HEK293T (cell line): ENCODE measurements around the gene MINDY4.

Experiments used
- BHLHE40 ChIP-seq: fragments of 450-650 bp; IDR thresholded peaks from 2 replicates; pipeline ENCODE4 v1.6.1; 2016; ENCODE audit warnings: mild to moderate bottlenecking, moderate library complexity, borderline replicate concordance
- CTBP1 ChIP-seq: fragments of 450-650 bp; IDR thresholded peaks from 2 replicates; pipeline ENCODE4 v1.6.1; 2016; ENCODE audit warnings: borderline replicate concordance
- FOXA1 ChIP-seq: fragments of 450-650 bp; IDR thresholded peaks from 2 replicates; pipeline ENCODE4 v1.6.1; 2016; ENCODE audit warnings: mild to moderate bottlenecking
- FOXK2 ChIP-seq: fragments of 450-650 bp; IDR thresholded peaks from 2 replicates; pipeline ENCODE4 v1.6.1; 2016; ENCODE audit warnings: mild to moderate bottlenecking
- FOXM1 ChIP-seq: fragments of 450-650 bp; IDR thresholded peaks from 2 replicates; pipeline ENCODE4 v1.6.1; 2017; ENCODE audit warnings: mild to moderate bottlenecking, borderline replicate concordance
- L3MBTL2 ChIP-seq: fragments of 450-650 bp; conservative IDR thresholded peaks from 2 replicates; pipeline ENCODE4 v1.6.1; 2016; ENCODE audit warnings: mild to moderate bottlenecking
- LEF1 ChIP-seq: fragments of 450-650 bp; IDR thresholded peaks from 2 replicates; pipeline ENCODE4 v1.6.1; 2017; ENCODE audit warnings: mild to moderate bottlenecking, borderline replicate concordance
- TARDBP ChIP-seq: fragments of 450-650 bp; IDR thresholded peaks from 2 replicates; pipeline ENCODE4 v1.6.1; 2016
- ZNF384 ChIP-seq: fragments of 450-650 bp; IDR thresholded peaks from 2 replicates; pipeline ENCODE4 v1.6.1; 2016

- TF ChIP-seq FOXM1: no peak
- TF ChIP-seq FOXA1: no peak
- no peak for TF ChIP-seq BHLHE40
- no peak for TF ChIP-seq L3MBTL2
- TF ChIP-seq ZNF384: no peak
- TF ChIP-seq LEF1: no peak
- no peak for TF ChIP-seq TARDBP
- no peak for TF ChIP-seq FOXK2
- no peak for TF ChIP-seq CTBP1
Measured at GRCh38 chr7:30752979-30753378, 18.2 kb upstream of the MINDY4 start.
